Activated CD4-positive, alpha-beta T cell treated with anti-CD3 and anti-CD28 coated beads, Interleukin-2, Interleukin-6, amounts not matched to agents 100 ng/mL and 50 ng/mL, durations not matched to agents 16 hours and 8 hours (primary cell): ENCODE data around the gene C9.
A peak's percentile ranks its signal among the peaks of the same experiment; 100 is the strongest.
"Not testable (repeated sequence)": the region's sequence is repeated elsewhere in the genome, so short reads cannot be mapped to it uniquely, and the experiment has no call there.

Experiments
- DNase-seq: peaks from one replicate; pipeline ENCODE4 v3.0.0-alpha.2; 2020

The C9 gene

GRCh38 chr5:39319395-39319794 lies 44.9 kb downstream of the C9 start:
- DNase-seq, result no peak

- not testable (repeated sequence) for DNase-seq
Measured at GRCh38 chr5:39316464-39316863, 47.8 kb downstream of the C9 start.

- no peak for DNase-seq
Measured at GRCh38 chr5:39315995-39316394, 48.3 kb downstream of the C9 start.

- DNase-seq, result no peak
Measured at GRCh38 chr5:39314591-39314990, 49.7 kb downstream of the C9 start.

- DNase-seq, result no peak
Measured at GRCh38 chr5:39309534-39309933, 54.8 kb downstream of the C9 start.

GRCh38 chr5:39302472-39302871 lies 61.8 kb downstream of the C9 start:
- no peak for DNase-seq

GRCh38 chr5:39301406-39301805 lies 62.9 kb downstream of the C9 start:
- no peak for DNase-seq

- DNase-seq, result no peak
Measured at GRCh38 chr5:39299962-39300361, 64.3 kb downstream of the C9 start.

GRCh38 chr5:39294736-39295135 lies 69.6 kb downstream of the C9 start:
- no peak for DNase-seq

GRCh38 chr5:39284552-39284951 lies 79.7 kb downstream of the C9 start:
- no peak for DNase-seq

GRCh38 chr5:39283231-39283818 lies 81.0 kb downstream of the C9 start:
- peak; percentile 82 for DNase-seq

GRCh38 chr5:39282561-39282960 lies 81.7 kb downstream of the C9 start:
- no peak for DNase-seq

- not testable (repeated sequence) for DNase-seq
Measured at GRCh38 chr5:39275865-39276264, 88.4 kb downstream of the C9 start.

- DNase-seq, result peak; percentile 41
Measured at GRCh38 chr5:39274398-39275085, 89.8 kb downstream of the C9 start.

- peak; percentile 26 for DNase-seq
Measured at GRCh38 chr5:39273314-39273954, 90.9 kb downstream of the C9 start.

- DNase-seq, result not testable (repeated sequence)
Measured at GRCh38 chr5:39272869-39273231, 91.4 kb downstream of the C9 start.

GRCh38 chr5:39270225-39270848 lies 94.0 kb downstream of the C9 start:
- DNase-seq, result no peak

GRCh38 chr5:39267186-39267585 lies 97.1 kb downstream of the C9 start:
- no peak for DNase-seq

GRCh38 chr5:39266442-39266841 lies 97.9 kb downstream of the C9 start:
- no peak for DNase-seq

GRCh38 chr5:39264528-39264927 lies 99.8 kb downstream of the C9 start:
- peak; percentile 69 for DNase-seq

- no peak for DNase-seq
Measured at GRCh38 chr5:39262981-39263380, 101.3 kb downstream of the C9 start.

GRCh38 chr5:39260095-39260494 lies 104.2 kb downstream of the C9 start:
- no peak for DNase-seq

GRCh38 chr5:39257554-39257953 lies 106.7 kb downstream of the C9 start:
- no peak for DNase-seq
